LNCAP (cell line): ENCODE data around the gene NUDT16.

Experiments
- TF ChIP-seq, protein P1 (sequence below): fragments of 450-650 bp; IDR thresholded peaks from 2 replicates; pipeline ENCODE4 v1.5.1; 2017; ENCODE audit warnings: mild to moderate bottlenecking

Gene NUDT16

DNA sequence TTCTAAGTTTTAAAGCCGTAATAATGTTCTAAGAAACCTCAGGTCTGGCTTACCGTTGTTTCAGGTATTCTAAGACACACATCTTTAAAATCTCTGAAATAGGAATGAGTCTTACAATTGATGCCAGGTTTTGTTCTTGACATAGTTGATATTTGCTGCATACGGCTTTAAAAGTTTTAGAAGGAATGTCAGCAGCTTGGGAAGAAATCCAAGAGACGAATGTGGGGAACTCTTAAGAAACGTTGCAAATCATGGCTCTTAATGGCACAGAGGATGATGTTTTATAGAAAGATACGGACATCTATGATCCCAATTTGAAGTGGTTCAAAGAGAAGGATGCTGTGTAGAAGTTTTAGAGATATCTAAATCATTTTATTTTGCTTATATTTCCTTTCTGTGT is 11.5 kb downstream of the NUDT16 start:
- TF ChIP-seq, protein P1, sequence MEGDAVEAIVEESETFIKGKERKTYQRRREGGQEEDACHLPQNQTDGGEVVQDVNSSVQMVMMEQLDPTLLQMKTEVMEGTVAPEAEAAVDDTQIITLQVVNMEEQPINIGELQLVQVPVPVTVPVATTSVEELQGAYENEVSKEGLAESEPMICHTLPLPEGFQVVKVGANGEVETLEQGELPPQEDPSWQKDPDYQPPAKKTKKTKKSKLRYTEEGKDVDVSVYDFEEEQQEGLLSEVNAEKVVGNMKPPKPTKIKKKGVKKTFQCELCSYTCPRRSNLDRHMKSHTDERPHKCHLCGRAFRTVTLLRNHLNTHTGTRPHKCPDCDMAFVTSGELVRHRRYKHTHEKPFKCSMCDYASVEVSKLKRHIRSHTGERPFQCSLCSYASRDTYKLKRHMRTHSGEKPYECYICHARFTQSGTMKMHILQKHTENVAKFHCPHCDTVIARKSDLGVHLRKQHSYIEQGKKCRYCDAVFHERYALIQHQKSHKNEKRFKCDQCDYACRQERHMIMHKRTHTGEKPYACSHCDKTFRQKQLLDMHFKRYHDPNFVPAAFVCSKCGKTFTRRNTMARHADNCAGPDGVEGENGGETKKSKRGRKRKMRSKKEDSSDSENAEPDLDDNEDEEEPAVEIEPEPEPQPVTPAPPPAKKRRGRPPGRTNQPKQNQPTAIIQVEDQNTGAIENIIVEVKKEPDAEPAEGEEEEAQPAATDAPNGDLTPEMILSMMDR = no peak

DNA sequence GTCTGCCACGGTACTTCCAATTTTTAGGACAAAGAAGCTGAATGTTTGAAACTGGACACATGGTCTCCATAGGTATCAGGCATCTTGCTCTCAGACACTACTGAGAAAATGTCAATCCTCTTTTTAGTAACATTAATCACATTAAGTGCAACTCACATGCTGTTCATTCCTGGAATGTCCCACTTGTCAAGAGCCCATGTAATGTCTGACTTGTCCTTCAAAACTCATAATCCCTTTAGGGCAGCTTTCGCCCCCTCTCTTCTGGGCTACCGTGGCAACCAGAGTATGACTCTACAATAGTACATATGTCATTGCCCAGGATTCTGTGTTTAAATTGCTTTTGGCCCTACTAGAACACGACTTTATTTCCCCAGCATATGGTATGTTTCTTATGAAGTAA is 12.3 kb downstream of the NUDT16 start:
- TF ChIP-seq, protein P1 = no peak

DNA sequence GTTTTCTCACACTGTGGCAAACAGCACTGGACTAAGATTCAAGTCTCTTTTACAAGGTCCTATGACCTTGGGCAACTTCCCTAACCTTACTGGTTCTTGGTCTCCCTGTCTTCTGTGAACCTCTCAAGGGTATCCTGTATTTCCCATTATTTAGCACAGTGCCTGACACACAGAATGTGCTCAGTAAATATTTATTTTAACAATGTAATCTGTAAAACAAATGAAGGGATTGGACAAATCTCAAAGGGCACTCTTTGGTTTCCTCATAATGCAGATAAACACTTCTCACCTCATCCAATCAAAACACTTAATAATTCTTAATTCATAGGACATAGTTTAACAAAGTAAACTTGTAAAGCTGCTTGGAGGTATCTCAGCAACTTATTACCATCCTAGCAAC is 12.8 kb downstream of the NUDT16 start:
- TF ChIP-seq, protein P1 = no peak

DNA sequence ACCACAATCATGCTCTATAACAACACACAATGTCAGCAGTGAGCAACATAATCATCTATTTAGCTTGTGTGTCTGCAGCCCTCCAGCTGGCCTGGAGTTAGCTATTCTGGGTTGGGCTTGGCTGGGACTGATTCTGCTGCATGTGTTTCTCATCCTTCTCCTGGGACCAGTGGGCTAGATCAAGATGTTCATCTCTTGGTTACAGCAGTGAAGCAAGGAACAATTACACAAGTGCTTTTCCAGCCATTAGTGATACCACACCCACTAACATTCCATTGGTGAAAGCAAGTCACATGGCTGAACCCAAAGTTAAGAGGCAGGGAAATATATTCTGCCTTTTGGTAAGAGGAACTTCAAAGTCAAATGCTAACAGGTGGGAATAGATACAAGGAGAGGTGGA is 14.6 kb downstream of the NUDT16 start:
- TF ChIP-seq, protein P1 = no peak

DNA sequence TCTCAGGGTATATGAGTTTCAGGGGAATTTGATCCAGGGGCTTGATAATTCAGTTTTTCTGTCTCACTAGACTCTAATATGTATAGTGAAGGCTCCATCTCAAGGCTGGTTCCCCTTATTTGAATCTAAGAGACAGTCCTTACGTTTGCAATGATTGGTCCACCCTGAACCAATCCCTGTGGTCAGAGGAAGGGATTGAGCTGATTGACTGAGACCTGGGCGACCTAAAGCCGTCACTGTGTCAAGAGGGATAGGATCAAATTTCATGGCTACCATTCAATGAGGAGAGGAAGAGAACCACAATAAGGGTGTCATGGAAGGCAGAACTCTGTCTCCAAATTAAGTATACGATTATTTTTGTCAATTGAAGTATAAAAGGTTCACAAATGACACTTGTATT is 16.3 kb downstream of the NUDT16 start:
- TF ChIP-seq, protein P1 = no peak

DNA sequence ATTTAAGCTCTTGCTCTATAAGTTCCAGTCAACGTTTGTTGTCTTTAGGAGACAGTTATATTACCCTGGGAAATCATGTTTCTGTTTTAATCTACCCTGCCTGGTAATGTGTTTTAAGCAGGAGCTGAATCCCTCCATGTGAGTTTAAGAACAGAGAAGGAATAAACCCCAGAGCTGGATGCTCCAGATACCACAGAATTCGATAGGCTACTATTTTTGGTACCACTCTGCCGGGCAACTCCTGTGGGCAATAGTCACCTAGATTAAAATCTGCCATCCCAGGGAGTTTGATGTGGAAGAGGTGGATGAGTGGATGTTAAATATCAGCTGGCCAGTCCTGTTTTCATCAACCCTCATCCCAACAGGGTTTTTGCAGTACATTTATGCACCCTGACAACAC is 20.4 kb downstream of the NUDT16 start:
- TF ChIP-seq, protein P1 = no peak

DNA sequence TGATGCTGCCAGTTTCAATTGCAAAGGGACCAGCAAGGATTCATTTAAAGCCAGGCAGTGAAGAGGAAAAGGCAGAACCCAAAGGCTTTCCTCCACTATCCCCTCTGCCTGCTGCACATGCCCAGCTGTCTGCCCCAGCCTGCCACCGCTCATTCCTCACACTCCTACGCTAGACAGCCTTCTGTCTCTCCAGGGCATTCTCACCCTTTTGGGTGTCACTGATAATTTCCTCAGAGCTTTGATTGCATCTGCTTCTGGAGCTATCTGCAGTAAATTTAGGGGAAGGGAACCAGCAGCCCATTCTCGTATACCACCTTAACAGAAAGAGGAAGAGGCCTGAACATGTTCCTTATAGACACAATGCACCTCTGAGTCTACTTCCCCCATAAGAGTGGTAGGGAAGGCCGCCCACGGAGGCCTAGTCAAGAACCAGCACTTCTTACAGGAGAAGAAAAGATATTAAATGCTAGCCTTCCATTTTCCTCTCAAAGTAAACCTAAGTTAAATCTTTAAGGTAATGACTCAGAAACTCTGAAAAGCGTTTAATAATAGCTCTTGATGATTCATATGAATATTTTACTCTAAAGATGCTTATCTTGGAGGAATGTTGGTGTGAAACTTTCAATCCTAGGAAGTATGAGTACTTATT is 20.9 kb downstream of the NUDT16 start:
- TF ChIP-seq, protein P1 = no peak
